ENCODE measurements around the gene SF3B6.

- TF ChIP-seq CTCF (IDR thresholded peaks at IDR 0.05) (no peak), POLR2A (IDR thresholded peaks at IDR 0.05) (no peak)
These were observed 58.4 kb downstream of the SF3B6 start for GRCh38 chr2:24017711-24018110.
